ENCODE data around the gene LRRIQ1. TPM values are rescaled to one million over a fixed set of nuclear protein-coding genes. Genes with fewer than 3 reads are reported as not detected.
A peak's percentile ranks its signal among the peaks of the same experiment; 100 is the strongest.

LRRIQ1 gene
- total RNA-seq, 4 donors from 2014 or later, result not detected

DNA sequence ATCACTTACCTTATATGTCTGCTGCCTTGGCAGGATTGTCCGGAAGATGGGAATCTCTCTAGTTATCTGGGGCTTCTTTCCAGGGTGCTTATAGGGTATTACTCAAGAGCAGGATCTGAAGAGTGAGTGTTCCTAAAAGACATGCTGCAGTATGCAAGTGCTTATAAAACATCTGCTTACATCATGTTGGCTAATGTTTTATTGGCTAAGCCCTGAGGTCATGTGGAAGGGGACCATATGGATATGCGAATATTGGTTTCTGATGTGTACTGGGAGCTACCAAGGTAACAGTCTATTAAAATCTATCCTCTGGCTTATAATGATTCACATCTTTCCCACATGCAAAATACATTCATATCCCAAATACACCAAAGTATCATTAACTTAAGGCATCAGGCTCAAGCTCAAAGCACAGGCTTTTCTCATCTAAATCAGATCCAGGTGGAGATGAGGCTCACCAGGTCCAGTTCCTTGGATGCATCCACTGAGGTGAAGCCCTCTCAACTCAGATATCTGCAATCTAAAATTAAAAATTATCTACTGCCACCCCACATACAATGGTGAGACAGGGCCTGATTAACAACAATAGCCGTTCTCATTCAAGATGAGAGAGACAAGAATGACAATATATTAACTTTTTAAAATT, 29.8 kb downstream of the LRRIQ1 start:
- intact Hi-C loops (cut with DNase I; ENCODE audit: low total_unique reads) (no loop called here), in situ Hi-C loops (cut with MboI; ENCODE audit: low sequenced_read_pairs in 4 of 4) (no loop called here)
- Histone ChIP-seq H3K36me3 (no peaks in the 10 kb centered on the region), H3K27me3 (no peaks in the 10 kb centered on the region), H3K4me1 (no peaks in the 10 kb centered on the region), H3K4me3 (no peak overlapping the region), H3K9me3 (no peaks in the 10 kb centered on the region), H3K27ac (no peak overlapping the region)
- no peak for DNase-seq
- TF ChIP-seq, protein P1, sequence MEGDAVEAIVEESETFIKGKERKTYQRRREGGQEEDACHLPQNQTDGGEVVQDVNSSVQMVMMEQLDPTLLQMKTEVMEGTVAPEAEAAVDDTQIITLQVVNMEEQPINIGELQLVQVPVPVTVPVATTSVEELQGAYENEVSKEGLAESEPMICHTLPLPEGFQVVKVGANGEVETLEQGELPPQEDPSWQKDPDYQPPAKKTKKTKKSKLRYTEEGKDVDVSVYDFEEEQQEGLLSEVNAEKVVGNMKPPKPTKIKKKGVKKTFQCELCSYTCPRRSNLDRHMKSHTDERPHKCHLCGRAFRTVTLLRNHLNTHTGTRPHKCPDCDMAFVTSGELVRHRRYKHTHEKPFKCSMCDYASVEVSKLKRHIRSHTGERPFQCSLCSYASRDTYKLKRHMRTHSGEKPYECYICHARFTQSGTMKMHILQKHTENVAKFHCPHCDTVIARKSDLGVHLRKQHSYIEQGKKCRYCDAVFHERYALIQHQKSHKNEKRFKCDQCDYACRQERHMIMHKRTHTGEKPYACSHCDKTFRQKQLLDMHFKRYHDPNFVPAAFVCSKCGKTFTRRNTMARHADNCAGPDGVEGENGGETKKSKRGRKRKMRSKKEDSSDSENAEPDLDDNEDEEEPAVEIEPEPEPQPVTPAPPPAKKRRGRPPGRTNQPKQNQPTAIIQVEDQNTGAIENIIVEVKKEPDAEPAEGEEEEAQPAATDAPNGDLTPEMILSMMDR (IDR thresholded peaks at IDR 0.05 in 4 of 5, conservative IDR thresholded peaks at IDR 0.05 in 1 of 5), result no peak
- TF ChIP-seq POLR2A (IDR thresholded peaks at IDR 0.05), result no peak
- ATAC-seq, result no peak

DNA sequence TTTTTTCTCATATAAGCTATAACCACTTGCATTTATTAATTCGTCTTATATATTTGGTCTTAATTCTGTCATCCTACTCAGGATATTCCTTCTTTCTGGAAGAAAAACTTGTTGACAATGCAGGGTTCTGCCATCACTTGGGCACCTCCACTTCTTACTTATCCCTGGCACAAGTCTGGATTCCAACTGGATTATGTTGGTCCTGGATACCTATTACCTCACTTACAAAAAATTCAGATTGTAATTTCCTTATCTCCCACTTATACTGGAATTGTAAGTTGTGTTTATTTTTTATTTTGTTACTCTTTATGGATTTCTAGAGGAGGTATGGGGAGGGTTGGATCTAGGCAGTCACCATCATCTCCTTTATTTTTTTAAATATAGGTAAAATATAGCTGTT, 36.7 kb downstream of the LRRIQ1 start:
- ATAC-seq (no peak), DNase-seq (no peak)
- Histone ChIP-seq H3K36me3 (no peaks in the 10 kb centered on the region), H3K4me3 (no peak overlapping the region), H3K4me1 (no peaks in the 10 kb centered on the region), H3K27ac (no peak overlapping the region), H3K9me3 (no peaks in the 10 kb centered on the region), H3K27me3 (no peaks in the 10 kb centered on the region)
- in situ Hi-C loops (cut with MboI; ENCODE audit: low sequenced_read_pairs in 4 of 4), result no loop called here
- TF ChIP-seq, protein P1 (IDR thresholded peaks at IDR 0.05 in 4 of 5, conservative IDR thresholded peaks at IDR 0.05 in 1 of 5), result no peak
- no peak for TF ChIP-seq POLR2A (IDR thresholded peaks at IDR 0.05)
- intact Hi-C loops (cut with DNase I; ENCODE audit: low total_unique reads), result no loop called here

DNA sequence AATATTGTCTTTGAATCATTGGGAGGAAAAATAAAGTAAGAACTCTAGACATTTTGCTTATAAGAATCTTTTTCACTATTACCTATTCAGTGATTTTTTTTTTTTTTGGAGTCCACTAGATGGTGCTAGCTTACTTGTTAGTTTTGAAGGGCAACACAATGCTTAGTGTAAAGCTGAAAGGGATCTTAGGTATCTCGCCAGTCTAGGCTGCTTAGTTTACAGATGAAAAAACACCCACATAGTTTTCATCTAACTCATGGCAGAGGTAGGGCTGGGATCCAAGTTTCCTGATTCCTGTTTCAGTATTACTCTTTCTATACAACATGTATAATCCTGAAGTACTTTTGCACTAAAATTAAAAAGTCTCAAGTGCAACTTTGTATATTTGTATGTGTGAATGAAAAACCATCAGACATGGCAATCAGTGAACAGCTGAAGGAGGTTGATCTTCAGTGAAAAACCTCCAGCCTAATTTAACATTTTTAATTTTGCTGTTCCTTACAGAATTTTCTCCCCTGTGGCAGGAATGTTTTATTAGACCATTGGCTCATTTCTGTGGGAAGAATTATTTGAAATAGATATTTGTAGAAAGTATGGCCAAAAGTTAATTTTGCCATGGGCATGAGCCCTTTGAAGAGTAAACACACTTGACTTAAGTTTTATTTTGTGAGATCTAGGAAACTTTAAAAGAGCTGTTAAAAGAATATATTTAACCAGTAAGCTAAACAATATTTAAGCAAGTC, 40.7 kb downstream of the LRRIQ1 start:
- no peaks in the 10 kb centered on the region for H3K27me3 ChIP-seq
- intact Hi-C loops (cut with DNase I; ENCODE audit: low total_unique reads) (no loop called here), in situ Hi-C loops (cut with MboI; ENCODE audit: low sequenced_read_pairs in 4 of 4) (no loop called here)
- TF ChIP-seq, protein P1 (IDR thresholded peaks at IDR 0.05 in 4 of 5, conservative IDR thresholded peaks at IDR 0.05 in 1 of 5), result peak in 1 of 5 experiments; percentile 12
- no peak for TF ChIP-seq POLR2A (IDR thresholded peaks at IDR 0.05)
- no peak for ATAC-seq
- no peak for DNase-seq
- no peak overlapping the region for H3K27ac ChIP-seq
- H3K36me3 ChIP-seq, result no peaks in the 10 kb centered on the region
- H3K9me3 ChIP-seq, result no peaks in the 10 kb centered on the region
- H3K4me3 ChIP-seq, result no peak overlapping the region
- H3K4me1 ChIP-seq, result no peaks in the 10 kb centered on the region

DNA sequence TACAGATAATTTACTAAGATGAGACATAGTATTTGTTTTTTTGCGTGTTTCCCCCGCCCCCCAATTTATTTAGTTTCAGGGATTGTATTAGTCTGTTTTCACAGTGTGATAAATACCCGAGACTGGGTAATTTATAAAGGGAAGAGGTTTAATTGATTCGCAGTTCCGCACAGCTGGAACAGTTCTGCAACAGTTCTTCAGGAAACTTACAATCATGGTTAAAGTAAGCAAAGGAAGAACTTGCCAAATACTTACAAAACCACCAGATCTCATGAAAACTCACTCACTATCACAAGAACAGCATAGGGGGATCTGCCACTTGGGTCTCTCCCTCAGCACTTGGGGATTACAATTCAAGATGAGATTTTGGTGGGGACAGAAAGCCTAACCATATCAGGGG, 48.9 kb downstream of the LRRIQ1 start:
- H3K36me3 ChIP-seq, result no peaks in the 10 kb centered on the region
- ATAC-seq (no peak), DNase-seq (no peak)
- no peaks in the 10 kb centered on the region for H3K4me1 ChIP-seq
- in situ Hi-C loops (cut with MboI; ENCODE audit: low sequenced_read_pairs in 4 of 4) (no loop called here), intact Hi-C loops (cut with DNase I; ENCODE audit: low total_unique reads) (no loop called here)
- H3K4me3 ChIP-seq, result no peak overlapping the region
- no peaks in the 10 kb centered on the region for H3K9me3 ChIP-seq
- no peaks in the 10 kb centered on the region for H3K27me3 ChIP-seq
- TF ChIP-seq, protein P1 (IDR thresholded peaks at IDR 0.05 in 4 of 5, conservative IDR thresholded peaks at IDR 0.05 in 1 of 5), result no peak
- TF ChIP-seq POLR2A (IDR thresholded peaks at IDR 0.05), result no peak
- no peak overlapping the region for H3K27ac ChIP-seq
